Activated gamma-delta T cell treated with Interleukin-2 at 50 U/mL for 16 hours (primary cell): ENCODE results near the gene SRSF12.
"Not testable (repeated sequence)": the region's sequence is repeated elsewhere in the genome, so short reads cannot be mapped to it uniquely, and the experiment has no call there.

Source experiments
- DNase-seq: peaks from one replicate; pipeline ENCODE4 v3.0.0-alpha.2; 2020

Gene SRSF12

DNA sequence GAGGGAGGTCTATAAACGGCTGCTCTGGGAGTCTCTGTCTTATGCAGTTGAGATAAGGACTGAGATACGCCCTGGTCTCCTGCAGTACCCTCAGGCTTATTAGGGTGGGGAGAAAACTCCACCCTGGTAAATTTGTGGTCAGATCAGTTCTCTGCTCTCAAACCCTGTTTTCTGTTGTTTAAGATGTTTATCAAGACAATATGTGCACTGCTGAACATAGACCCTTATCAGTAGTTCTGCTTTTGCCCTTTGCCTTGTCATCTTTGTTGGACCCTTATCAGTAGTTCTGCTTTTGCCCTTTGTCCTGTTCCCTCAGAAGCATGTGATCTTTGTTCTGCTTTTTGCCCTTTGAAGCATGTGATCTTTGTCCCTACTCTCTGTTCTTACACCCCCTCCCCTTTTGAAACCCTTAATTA lies 10.4 kb upstream of the SRSF12 start:
- DNase-seq = not testable (repeated sequence)

DNA sequence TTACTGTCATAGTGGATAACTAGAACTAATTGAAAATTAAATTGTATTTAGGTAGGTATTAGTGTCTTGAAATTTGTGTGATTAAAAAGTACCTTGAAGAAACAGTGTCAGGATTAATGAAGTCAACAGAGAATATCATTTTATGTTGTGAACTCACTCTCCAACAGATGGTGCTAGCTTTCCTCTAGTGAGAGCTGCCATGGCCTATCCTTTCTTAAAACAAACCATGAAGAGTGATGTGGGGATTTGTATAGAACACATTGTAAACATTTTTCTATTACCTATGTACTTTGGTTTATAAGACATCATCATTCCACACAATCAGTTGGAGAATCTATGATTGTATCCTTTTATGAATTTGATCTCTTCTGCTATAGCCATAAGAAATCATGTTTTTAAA lies 4.8 kb upstream of the SRSF12 start:
- DNase-seq = no peak

DNA sequence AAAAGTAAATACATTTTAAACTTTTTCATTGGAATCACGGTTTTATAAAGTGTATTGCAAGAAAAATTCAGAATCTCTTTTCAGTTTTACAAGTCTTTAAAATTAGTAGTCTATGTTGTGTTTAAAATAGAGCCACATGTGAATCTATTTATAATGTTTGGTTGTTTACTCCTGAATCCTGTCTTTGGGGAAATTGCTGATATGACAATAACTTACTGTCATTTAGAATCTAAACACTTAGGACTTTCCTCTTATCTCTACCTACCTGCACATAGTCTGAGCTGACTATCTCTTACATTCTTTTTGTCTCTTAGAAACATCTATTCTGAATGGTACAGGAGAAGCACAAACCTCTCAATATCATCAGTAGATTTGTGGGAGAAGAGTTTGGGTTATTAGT lies 4.1 kb upstream of the SRSF12 start:
- DNase-seq = no peak

DNA sequence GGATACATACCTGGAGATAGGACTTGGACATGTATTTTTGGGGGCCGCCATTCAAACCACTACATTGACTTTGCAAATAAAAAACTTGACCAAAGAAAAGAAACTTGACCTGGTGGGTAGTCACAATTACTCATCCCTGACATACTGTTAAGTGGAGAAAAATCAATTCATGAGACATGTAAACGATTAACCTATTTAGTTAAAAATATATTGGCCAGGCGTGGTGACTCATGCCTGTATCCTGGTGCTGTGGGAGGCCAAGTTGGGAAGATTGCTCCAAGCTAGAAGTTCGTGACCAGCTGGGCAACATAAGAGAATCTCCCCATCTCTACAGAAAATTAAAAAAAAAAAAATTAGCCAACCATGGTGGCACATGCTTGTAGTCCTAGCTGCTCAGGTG lies 2.5 kb upstream of the SRSF12 start:
- no peak for DNase-seq

DNA sequence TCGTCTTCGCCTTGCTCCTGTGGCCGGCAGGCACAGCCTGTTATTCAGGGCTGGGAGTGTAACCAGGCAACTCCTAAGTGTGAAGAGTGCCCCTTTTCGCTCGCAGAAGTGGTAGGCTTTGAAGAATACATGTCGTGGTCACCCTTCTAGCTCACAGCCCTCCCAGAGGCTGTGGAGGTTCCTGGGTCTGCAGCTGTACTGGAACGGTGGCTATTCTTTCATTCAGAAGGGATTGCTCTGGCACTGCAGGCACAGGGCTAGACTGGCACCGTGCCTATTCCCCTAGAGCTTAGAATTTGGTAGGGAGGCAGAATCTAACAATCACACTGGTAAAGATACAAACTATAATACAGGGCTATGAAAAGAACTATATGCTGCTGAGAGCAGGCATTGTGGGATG lies 1.1 kb upstream of the SRSF12 start:
- no peak for DNase-seq

DNA sequence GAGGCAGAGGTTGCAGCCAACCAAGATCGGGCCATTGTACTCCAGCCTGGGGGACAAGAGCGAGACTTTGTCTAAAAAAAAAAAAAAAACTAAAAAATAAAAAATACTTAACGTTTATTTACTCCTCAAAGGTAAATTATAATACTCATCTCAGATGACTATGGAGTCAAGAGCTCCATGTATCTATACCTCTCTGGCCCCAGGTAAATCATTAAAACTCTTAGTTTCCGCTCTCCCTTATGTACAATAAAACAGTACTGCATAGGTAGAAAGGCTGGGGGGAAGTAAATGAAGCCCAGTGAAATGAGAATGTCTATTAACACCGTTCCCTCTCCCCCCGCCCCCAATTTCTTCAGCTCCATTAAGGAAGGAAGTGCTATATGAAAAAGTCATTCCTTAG lies 1.2 kb downstream of the SRSF12 start:
- no peak for DNase-seq

DNA sequence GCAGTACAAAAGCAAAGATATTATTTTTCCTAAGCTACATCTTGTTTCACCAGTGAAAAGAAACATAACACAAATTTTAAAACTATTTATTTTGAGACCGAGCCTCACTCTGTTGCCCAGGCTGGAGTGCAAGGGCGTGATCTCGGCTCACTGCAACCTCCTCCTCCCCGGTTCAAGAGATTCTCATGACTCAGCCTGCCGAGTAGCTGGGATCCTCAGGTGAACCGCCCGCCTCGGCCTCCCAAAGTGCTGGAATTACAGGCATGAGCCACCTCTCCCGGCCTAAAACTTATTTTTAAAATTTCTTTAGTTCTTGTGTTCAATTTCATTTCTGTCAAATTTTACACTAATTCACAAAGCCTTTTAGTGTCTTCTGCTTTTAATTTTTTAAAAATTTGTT lies 5.9 kb downstream of the SRSF12 start:
- no peak for DNase-seq

DNA sequence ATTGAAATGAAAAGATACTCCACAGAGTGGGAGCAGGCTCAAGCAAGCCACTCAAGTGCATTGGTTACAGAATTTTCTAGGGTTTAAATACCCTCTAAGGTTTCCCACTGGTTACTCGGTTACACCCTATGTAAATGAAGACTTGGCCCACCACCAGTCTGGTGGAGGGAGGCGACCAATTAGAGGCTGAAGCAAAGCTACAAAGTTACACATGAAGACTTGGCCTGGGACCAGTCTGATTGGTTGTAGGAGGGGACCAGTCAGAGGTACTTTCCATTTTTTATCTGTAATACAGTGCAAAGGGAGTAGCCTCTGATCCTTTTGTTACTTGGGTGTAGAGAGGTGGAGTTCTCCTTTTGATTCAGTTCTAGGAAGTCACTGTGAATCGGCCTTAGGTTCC lies 7.6 kb downstream of the SRSF12 start:
- DNase-seq = no peak

DNA sequence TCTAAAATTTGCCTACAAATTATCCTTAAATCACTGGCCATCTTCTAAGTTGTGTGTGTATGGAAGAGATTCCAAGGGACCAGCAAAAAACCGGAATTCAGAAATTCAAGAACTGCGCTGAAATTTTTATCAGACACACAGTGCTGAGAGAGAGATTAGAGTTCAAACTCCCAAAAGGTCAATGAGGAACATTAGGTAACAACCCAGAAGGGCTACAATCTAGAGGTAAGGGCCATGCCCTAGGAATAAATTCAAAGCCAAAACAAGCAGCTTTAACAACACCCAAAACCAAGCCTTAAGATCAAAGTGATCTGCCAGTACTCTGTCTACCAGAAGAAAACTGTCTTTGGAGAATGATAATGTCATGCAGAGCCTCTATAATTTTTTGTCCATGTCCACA lies 17.8 kb downstream of the SRSF12 start:
- DNase-seq = no peak

DNA sequence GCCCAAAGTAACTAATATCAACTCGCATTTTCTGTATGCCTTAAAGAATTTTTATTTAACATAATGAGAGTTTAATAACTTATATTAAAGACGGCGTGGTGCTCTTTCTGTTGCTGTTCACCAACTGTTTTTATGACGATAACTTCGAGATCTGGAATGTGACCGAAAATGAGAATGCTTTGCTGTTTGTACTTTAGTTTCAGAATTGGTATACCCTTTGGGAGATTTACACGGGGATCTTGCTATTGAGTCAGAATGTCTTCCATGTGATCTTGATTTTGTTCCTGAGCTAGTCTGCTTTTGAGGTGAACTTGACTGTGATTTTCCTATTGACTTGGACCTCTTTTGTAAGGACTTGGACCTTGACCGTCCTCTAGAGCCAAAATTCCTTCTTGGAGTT lies 19.4 kb downstream of the SRSF12 start:
- DNase-seq = no peak

DNA sequence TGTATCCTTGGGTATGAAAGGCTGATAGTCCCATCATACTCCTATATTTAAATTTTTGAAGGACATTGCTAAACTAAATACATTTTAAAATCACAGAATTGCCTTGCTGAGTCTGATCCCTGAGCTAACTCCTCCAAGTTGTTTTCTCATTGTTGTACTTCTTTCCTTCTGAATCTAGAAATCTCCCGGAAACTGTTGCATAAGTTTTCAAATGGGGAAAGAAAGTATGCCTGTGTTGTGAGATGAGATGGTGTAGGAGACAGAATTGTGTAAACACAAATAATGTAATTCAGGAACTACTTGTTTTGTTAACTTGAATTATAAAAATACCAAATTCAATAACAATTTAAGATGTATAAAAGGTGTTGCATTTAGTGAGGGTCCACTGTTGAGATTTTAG lies 30.0 kb downstream of the SRSF12 start:
- DNase-seq = no peak

DNA sequence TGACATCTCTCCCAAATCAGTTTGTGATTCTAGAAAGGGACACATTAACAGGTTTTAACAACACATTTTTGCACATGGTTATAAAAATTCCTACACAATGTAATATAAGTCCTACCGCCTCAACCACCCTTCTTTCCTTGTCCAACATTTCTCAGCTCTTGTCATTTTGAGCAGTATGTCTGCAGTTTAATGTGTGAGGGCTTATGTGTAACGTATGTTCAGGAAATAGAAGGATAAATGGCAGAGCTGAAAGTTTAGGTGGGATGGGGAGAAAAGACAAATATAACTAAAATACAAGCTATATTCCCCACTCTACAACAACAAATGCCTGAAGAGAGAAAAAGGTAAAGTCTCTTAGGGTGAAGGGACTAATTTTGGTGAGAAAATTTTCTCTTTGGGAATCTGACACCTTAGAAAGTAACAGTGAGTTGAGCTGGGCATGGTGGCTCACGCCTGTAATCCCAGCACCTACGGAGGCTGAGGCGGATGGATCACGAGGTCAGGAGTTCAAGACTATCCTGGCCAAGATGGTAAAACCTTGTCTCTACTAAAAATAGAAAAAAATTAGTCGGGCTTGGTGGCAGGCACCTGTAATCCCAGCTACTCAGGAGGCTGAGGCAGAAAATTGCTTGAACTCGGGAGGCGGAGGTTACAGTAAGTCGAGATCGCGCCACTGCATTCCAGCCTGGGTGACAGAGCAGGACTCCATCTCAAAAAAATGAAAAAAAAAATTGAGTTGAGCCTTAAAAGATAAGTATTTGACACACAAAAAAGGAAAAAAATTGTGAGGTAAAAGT lies 32.3 kb downstream of the SRSF12 start:
- DNase-seq = no peak

DNA sequence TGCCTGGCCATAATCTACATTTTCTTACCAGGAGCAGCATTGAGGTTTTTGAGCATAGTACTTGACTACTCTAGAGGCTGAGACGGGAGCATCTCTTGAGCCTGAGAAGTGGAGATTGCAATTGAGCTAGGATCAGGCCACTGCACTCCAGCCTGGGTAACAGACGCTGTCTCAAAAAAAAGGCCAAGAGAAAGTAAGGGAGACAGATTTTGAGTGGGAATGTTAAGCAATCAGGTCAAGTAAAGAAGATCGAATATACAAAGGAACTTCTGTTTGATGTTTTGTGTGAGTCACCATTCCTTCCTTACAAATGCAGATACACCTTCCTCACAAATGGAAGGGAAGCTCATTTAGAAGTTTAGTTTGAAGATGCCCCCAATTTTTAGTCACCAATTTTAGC lies 32.9 kb downstream of the SRSF12 start:
- DNase-seq = no peak

DNA sequence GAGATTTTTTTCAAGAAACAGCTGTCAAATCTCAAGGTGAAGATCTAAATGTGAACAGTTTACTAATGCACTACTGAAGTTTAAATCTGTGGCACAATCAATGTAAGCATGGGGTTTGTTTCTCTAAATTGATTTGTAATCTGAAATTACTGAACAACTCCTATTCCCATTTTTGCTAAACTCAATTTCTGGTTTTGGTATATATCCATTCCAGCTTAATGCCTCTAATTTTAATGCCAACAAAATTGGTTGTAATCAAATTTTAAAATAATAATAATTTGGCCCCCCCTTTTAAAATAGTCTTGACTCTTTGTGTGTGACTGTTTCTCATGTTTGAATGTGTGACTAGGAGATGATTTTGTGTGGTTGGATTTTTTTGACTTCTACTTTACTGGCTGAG lies 33.3 kb downstream of the SRSF12 start:
- no peak for DNase-seq

DNA sequence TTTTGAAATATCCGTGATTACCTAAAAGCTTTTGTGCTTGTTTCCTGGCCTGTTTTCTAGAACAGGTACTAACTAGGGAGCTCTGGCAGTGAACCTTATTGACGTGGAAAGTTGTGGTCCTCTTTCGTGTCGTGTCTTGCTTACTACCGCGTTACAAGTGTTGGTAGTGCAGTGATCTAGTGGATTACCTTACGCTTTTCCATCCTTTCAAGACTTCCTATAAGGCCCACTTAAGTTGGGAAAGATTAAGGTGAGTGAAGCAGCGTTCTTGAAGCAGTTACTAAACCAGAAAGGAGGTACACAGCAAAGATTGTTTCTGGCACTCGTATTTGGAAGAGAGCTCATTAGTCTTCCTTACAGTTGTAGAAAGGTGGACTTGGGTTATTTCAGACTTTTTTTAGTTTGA lies 35.4 kb downstream of the SRSF12 start:
- DNase-seq = no peak

DNA sequence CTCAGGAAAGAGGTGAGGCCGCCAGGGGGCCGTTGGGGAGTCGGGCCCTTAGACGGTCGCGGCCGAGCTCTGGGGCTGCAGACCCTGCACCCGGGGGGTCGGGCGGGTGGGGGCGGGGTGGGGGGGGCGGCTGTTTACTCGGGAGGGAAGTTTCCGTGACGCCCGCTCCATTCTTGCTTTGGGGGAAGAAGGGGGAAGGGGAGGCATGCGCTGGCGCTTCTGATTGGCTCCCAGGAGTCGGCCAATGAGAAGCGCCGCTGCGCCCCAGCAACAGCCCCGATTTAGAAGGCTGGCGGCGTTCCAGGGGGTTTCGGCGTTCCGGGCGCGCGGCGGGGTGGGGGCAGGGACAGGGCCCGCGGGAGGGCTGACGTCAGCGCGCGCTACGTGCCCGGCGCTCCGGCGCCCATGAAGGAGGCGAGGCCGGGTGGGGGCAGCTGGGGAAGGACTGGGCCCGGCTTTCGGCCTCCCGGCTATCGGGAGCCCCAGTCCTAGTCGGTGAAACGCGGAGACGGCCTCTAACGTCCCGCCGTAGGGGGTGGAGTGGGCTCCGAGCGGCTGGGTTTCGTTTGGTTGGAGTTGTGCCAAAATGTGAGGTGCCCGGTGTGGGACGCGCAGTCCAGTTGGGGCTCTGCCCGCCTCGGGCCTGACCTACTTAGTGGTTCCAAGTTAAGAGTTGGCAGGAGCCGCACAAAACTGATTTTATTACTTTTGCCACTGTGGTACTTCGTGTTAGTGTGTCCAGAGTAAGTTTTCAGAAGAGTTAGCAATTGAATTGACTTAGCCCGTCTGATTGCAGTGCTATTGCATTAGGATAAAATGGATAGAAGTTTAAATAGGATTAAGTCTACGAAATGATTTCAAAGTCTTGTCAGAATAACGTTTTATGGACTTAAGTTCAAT lies 36.2 kb downstream of the SRSF12 start:
- peak; percentile 99 for DNase-seq

DNA sequence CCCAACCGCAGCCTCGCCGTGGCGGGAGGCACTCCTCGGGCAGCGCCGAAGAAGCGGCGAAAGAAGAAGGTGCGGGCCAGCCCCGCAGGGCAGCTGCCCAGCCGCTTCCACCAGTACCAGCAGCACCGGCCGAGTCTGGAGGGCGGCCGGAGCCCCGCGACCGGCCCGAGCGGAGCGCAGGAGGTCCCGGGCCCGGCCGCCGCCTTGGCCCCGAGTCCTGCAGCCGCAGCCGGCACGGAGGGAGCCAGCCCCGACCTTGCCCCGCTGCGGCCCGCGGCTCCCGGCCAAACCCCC lies 36.8 kb downstream of the SRSF12 start:
- no peak for DNase-seq

DNA sequence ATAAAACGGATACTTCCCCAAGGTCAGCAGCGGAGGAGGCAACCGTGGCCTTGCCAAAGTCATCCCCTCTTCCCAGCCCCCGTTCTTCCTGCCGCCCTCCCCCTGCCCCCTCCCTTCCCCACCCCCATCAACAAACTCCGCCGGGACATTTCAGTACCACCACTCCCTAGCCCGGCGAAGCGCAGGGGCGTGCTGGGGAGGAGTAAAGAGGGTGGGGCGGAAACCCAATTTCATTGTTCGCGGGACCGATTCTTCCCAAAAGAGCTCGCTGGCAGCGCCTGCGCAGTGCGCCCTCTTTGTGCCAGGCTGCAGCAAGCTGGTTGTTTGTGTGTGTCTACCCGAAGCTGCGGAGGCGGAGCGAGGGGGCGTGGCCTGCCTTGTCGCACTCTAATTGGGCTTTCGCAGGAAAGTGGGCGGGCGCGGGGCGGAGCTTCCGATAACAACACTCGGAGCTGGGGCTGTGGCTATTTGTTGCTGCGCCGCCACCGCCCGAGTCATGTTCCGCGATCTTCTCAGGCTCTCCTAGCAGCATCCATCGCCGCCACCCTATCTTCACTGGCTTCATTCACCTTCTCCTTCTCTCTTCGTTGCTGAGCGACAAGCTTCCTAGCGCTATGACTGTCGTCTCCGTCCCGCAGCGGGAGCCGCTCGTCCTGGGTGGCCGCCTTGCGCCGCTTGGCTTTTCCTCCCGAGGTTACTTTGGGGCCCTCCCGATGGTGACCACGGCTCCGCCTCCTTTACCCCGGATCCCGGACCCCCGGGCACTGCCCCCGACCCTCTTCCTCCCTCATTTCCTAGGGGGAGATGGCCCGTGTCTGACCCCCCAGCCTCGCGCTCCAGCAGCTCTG lies 37.4 kb downstream of the SRSF12 start, which contains the start of gene PNRC1:
PNRC1 (plus strand) TSS at position 471 of the 848 bp plus-strand sequence; CDS start at position 615, 144 bp downstream.
- peak; percentile 100 for DNase-seq

DNA sequence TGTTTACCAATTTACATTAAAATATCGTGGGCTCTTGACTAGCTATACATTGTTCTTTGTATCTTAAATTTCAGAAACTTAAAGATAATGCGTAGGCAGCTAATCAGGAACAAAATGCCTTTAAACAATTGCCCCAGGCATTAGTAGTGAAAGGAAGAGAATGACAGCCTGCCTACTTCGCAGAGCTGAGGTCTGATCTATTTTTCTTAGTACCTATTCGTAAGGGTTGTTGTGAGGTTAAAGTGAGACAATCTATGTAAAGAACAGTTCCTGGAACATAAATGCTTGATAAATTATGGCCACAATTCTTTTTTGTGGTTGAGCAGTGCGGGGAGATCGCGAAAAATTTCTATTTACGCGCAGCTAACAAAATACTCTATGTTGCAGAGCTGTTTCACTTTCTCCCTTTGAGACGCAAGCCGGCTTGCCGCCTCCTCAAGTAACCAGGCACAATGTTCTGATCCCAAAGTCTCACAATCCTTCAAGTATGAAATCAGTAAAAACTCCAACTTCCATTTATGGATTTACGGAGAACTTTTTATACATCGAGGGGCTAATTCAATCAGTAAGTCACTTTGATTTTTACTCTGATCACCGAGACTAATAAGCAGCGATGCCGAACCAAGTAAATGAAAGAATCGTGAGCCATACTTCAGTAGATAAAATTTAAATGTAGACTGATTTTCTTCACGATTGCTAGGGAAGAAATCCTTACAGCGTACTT lies 38.2 kb downstream of the SRSF12 start:
- DNase-seq = peak; percentile 50

DNA sequence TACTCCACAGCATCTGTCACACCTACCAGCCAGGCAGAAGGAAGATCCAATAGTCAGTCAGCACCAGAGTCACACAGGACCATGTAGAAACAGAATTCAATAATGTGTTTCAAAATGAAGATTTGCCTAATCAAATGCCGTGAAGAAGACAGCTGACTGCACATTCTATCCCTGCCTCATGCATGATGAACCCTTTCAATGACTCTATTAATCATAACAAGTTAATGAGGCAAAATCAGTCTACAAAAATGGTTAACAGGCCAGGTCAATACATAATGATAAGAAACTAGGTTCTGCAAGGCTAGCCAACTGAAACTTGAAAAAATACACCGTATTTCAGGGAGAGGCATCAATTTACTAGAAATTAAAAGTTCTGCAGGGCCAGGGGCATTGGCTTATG lies 44.0 kb downstream of the SRSF12 start:
- no peak for DNase-seq

DNA sequence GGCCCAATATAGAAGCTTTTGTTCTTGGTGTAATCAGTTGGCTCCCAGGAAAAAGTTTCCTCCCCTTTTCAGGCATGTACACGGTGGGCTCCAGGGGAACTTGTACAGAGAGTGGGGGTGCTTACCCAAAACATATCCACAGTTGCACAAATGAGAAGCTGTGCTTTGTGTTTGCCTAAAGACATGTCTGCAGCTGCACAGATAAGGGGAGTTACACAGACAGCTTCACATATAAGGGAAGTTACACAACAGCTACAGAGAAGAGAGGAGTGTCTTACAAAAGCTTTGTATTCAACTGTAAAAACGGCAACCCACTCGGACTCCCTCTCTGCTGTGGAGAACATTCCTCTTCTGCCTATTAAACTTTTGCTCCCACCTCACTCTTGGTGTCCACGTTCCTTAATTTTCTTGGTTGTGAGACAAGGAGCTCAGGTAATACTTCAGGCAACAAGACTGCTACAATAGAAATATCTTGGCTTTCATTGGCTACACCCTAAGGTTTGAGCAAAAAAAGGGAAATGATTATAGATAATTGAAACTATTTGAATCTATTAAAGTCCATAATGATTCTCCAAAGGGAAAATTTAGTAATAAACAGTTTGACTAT lies 44.8 kb downstream of the SRSF12 start:
- no peak for DNase-seq

DNA sequence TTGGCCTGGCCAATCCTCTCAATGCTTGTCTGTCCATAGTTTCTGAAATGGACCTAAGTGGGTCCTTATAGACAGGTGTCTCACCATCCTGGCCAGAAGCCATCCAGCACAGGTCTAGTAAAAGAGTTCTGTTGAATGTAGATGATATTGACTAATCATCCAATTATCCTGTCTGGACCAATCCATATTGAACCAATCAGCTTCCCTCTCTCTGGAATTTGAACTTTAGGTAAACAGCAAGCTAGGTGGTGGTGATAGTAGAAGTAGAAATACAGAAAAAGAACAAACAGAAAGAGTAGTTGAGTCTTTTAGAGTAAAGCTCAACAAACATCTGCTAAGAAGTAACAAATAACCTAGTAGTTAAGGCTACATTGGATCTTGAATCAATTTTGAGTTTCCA lies 46.8 kb downstream of the SRSF12 start:
- no peak for DNase-seq
